DMS153 (cell line): ENCODE measurements around the gene XPNPEP2.

Experiments used
- DNase-seq: peaks from one replicate; lab custom pipeline; 2025; lab: John Stamatoyannopoulos, UW

The XPNPEP2 gene

GRCh38 chrX:129738466-129739308, at the start of gene XPNPEP2:
XPNPEP2 (plus strand) TSS chrX:129738979; CDS start chrX:129739214, 235 bp downstream.
- no peak for DNase-seq

- no peak for DNase-seq
Observed at GRCh38 chrX:129689796-129690195, 49.0 kb upstream of the XPNPEP2 start.

- DNase-seq = no peak
Observed at GRCh38 chrX:129690435-129690834, 48.3 kb upstream of the XPNPEP2 start.

GRCh38 chrX:129693354-129693753, 45.4 kb upstream of the XPNPEP2 start:
- DNase-seq = no peak

- DNase-seq = no peak
Observed at GRCh38 chrX:129694805-129695204, 44.0 kb upstream of the XPNPEP2 start.

- no peak for DNase-seq
Observed at GRCh38 chrX:129695535-129695934, 43.2 kb upstream of the XPNPEP2 start.

- no peak for DNase-seq
Observed at GRCh38 chrX:129695937-129696336, 42.8 kb upstream of the XPNPEP2 start.

- DNase-seq = no peak
Observed at GRCh38 chrX:129696463-129697155, 42.2 kb upstream of the XPNPEP2 start.

- no peak for DNase-seq
Observed at GRCh38 chrX:129697204-129697829, 41.5 kb upstream of the XPNPEP2 start.

- DNase-seq = no peak
Observed at GRCh38 chrX:129698150-129698549, 40.6 kb upstream of the XPNPEP2 start.

- DNase-seq = no peak
Observed at GRCh38 chrX:129700536-129700935, 38.2 kb upstream of the XPNPEP2 start.

- DNase-seq = no peak
Observed at GRCh38 chrX:129701624-129702069, 37.1 kb upstream of the XPNPEP2 start.

GRCh38 chrX:129704491-129704890, 34.3 kb upstream of the XPNPEP2 start:
- no peak for DNase-seq

- no peak for DNase-seq
Observed at GRCh38 chrX:129705377-129705925, 33.3 kb upstream of the XPNPEP2 start.

- no peak for DNase-seq
Observed at GRCh38 chrX:129705988-129706387, 32.8 kb upstream of the XPNPEP2 start.

- peak; percentile 33 for DNase-seq
Observed at GRCh38 chrX:129706400-129707072, 32.2 kb upstream of the XPNPEP2 start.

- no peak for DNase-seq
Observed at GRCh38 chrX:129714581-129714980, 24.2 kb upstream of the XPNPEP2 start.

- DNase-seq = no peak
Observed at GRCh38 chrX:129716507-129716906, 22.3 kb upstream of the XPNPEP2 start.

- DNase-seq = no peak
Observed at GRCh38 chrX:129717892-129718291, 20.9 kb upstream of the XPNPEP2 start.

GRCh38 chrX:129718676-129719075, 20.1 kb upstream of the XPNPEP2 start:
- DNase-seq = no peak

GRCh38 chrX:129719268-129719667, 19.5 kb upstream of the XPNPEP2 start:
- DNase-seq = no peak
